GM12878 (cell line): Measurements from ENCODE around the gene GPRC5C. TPM values are rescaled to one million over a fixed set of nuclear protein-coding genes. Genes with fewer than 3 reads are reported as not detected.
A peak's percentile ranks its signal among the peaks of the same experiment; 100 is the strongest.

Experiments used
- ATF7 ChIP-seq: fragments of 450-650 bp; IDR thresholded peaks from 2 replicates; pipeline ENCODE4 v1.6.1; 2016; ENCODE audit warnings: low read depth, mild to moderate bottlenecking
- BCL11A ChIP-seq: IDR thresholded peaks from 2 replicates; pipeline ENCODE4 v1.6.1; 2011; ENCODE audit warnings: low read depth, low read length
- CBX3 ChIP-seq: fragments of 200-600 bp; sonication (generic); IDR thresholded peaks from 2 replicates; pipeline ENCODE4 v1.6.1; 2016; ENCODE audit warnings: low read depth, borderline replicate concordance
- CHD2 ChIP-seq: IDR thresholded peaks from 2 replicates; pipeline ENCODE4 v1.6.1; 2011; ENCODE audit warnings: low read depth, low read length, improper control_type of control experiment, borderline replicate concordance
- EZH2 ChIP-seq: IDR thresholded peaks from 2 replicates; pipeline ENCODE4 v1.6.1; 2012; ENCODE audit warnings: low read depth, mild to moderate bottlenecking, control low read depth, inconsistent platforms, low read length, borderline replicate concordance; ENCODE audit not compliant: control insufficient read depth
- HCFC1 ChIP-seq: fragments of 150-350 bp; IDR thresholded peaks from 2 replicates; pipeline ENCODE4 v1.6.1; 2014; ENCODE audit warnings: low read length
- HDAC6 ChIP-seq: fragments of 200-600 bp; sonication (generic); IDR thresholded peaks from one replicate; pipeline ENCODE4 v1.8.0; 2017; ENCODE audit warnings: antibody characterized with exemption; ENCODE audit not compliant: unreplicated experiment
- JUNB ChIP-seq: IDR thresholded peaks from 2 replicates; pipeline ENCODE4 v1.6.1; 2016; ENCODE audit warnings: antibody characterized with exemption, mild to moderate bottlenecking
- KAT2A ChIP-seq: conservative IDR thresholded peaks from 2 replicates; pipeline ENCODE4 v1.6.1; 2011; ENCODE audit warnings: low read depth, low read length; ENCODE audit not compliant: control insufficient read depth
- KLF5 ChIP-seq: fragments of 450-650 bp; IDR thresholded peaks from 2 replicates; pipeline ENCODE4 v1.6.1; 2014; ENCODE audit warnings: mild to moderate bottlenecking; ENCODE audit not compliant: partially characterized antibody
- MAX ChIP-seq: IDR thresholded peaks from 2 replicates; pipeline ENCODE4 v1.6.1; 2012; ENCODE audit warnings: low read depth, low read length, improper control_type of control experiment
- MEF2B ChIP-seq: fragments of 450-650 bp; IDR thresholded peaks from 2 replicates; pipeline ENCODE4 v1.6.1; 2018; ENCODE audit warnings: mild to moderate bottlenecking, moderate library complexity; ENCODE audit not compliant: partially characterized antibody, poor library complexity, severe bottlenecking
- NFIC ChIP-seq: IDR thresholded peaks from 2 replicates; pipeline ENCODE4 v1.6.1; 2012; ENCODE audit warnings: low read depth, mild to moderate bottlenecking, inconsistent platforms, low read length, moderate library complexity
- NKRF ChIP-seq: fragments of 450-650 bp; conservative IDR thresholded peaks from 2 replicates; pipeline ENCODE4 v1.6.1; 2017; ENCODE audit warnings: mild to moderate bottlenecking, moderate library complexity
- NR2C2 ChIP-seq: IDR thresholded peaks from 2 replicates; pipeline ENCODE4 v1.6.1; 2011; ENCODE audit warnings: borderline replicate concordance, low read depth; ENCODE audit not compliant: control insufficient read depth, insufficient read length
- NRF1 ChIP-seq: conservative IDR thresholded peaks from 2 replicates; pipeline ENCODE4 v1.6.1; 2011; ENCODE audit warnings: mild to moderate bottlenecking, low read depth, low read length, improper control_type of control experiment
- POLR2A ChIP-seq: IDR thresholded peaks from 2 replicates; pipeline ENCODE4 v1.6.1; 2011; ENCODE audit warnings: low read depth, mild to moderate bottlenecking, low read length
- REST ChIP-seq: IDR thresholded peaks from 2 replicates; pipeline ENCODE4 v1.6.1; 2012; ENCODE audit warnings: mild to moderate bottlenecking, low read depth, low read length
- SRF ChIP-seq, 2 experiments: IDR thresholded peaks; 2 replicates each; pipeline ENCODE4 v1.6.1; 2011; ENCODE audit warnings: low read depth in 2 of 2, low read length in 2 of 2, mild to moderate bottlenecking in 1 of 2, moderate library complexity in 1 of 2
- STAT1 ChIP-seq: fragments of 450-650 bp; conservative IDR thresholded peaks from 2 replicates; pipeline ENCODE4 v1.6.1; 2014; ENCODE audit warnings: antibody characterized with exemption, mild to moderate bottlenecking
- YY1 ChIP-seq: IDR thresholded peaks from 2 replicates; pipeline ENCODE4 v1.6.1; 2011; ENCODE audit warnings: low read depth, mild to moderate bottlenecking, low read length
- polyA plus RNA-seq, 11 experiments: library from polyadenylated mRNA; depleted of rRNA in 4 of 11; unstranded in 6 of 11; stranded (reverse) in 5 of 11; fragments of >200 nt; fragmentation: Nextera tagmentation in 4 of 11; fragmentation: Illumina TruSeq in 1 of 11; extraction: Ambion mirVana in 4 of 11; extraction: Trizol in 1 of 11; gene quantifications; 1 replicate in 1 of 11; 2 replicates in 10 of 11; pipeline versions ENCODE4 v1.2.1 to v1.2.3, GENCODE V29; 2011 to 2016; ENCODE audit warnings: inconsistent platforms in 2 of 11, missing spikeins in 2 of 11, low read depth in 1 of 11
- total RNA-seq, 4 experiments: library from RNA; depleted of rRNA in 3 of 4; stranded (reverse); fragments of >200 nt in 3 of 4; fragmentation: Illumina TruSeq in 1 of 4; extraction: Trizol in 1 of 4; gene quantifications; 2 replicates each; pipeline versions ENCODE4 v1.2.1 to v1.2.3, GENCODE V29; 2013 to 2021

GPRC5C gene
- total and polyA plus RNA-seq, 10 of the 15 experiments (the other 5 are each of a cell fraction or from before 2014, with no cell fraction given) = 0.04 to 1.3 (median 0.36) TPM; not detected in 2

- no peak for TF ChIP-seq REST
- TF ChIP-seq CHD2 = no peak
- no peak for TF ChIP-seq YY1
- TF ChIP-seq EZH2 = no peak
- TF ChIP-seq HDAC6 = no peak
- no peak for TF ChIP-seq CBX3
- no peak for TF ChIP-seq NRF1
- TF ChIP-seq NFIC = no peak
- peak; percentile 38; the same call in 1 of the 2 replicates for TF ChIP-seq NKRF
- peak; percentile 72 for TF ChIP-seq POLR2A
- no peak for TF ChIP-seq STAT1
- no peak for TF ChIP-seq MAX
- no peak for TF ChIP-seq HCFC1
- TF ChIP-seq MEF2B = peak; percentile 70
- TF ChIP-seq NR2C2 = no peak
- TF ChIP-seq JUNB = no peak
- TF ChIP-seq KAT2A = no peak
- no peak for TF ChIP-seq KLF5
- no peak for TF ChIP-seq ATF7
- TF ChIP-seq BCL11A = no peak
- TF ChIP-seq SRF (IDR thresholded peaks at IDR 0.05; ENCODE audit: low read depth in 2 of 2, low read length in 2 of 2) = no peak
These were observed 34.4 kb downstream of the GPRC5C start, which contains the start of gene CD300A (continued) for GRCh38 chr17:74466111-74466827.
